Measurements from ENCODE around the gene LAPTM5.

LAPTM5 gene

DNA sequence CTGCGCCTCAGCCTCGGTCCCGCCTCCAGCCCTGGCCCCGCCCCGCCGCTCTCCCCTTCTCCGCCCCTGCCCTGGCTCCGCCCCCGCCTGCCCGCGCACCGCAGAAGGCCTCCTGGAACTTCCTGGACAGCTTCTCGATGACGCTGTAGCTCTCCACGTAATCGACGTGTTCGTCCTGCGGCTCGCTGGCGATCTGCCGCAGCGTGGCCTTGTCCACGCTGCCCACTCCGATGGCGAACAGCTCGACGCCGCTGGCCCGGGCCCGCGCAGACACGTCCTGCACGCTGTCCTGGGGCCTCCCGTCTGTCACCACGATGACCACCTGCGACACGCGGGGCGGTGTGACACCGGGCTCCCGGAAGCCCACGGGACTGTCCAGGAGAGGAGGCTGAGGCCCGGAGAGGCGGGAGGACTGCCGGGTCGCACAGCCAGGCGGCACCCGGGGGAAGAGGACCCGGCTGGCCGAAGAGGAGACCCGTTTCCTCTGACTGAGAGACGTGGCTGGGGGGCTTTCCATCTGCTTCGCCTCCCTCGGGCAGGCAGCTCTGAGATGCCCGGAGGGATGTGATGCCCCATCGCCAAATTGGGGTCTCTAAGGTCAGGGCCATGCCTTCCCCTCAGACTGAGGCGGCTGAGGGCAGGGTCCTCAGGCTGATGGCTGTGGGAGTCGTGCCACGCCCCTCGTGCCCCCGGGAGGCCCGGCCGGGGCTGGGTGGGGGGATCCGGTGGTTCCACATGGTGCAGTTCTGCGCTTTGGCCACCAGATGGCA, 38.8 kb downstream of the LAPTM5 start:
- in situ Hi-C loops (cut with HindIII; ENCODE audit: low sequenced_read_pairs) = no loop called here

DNA sequence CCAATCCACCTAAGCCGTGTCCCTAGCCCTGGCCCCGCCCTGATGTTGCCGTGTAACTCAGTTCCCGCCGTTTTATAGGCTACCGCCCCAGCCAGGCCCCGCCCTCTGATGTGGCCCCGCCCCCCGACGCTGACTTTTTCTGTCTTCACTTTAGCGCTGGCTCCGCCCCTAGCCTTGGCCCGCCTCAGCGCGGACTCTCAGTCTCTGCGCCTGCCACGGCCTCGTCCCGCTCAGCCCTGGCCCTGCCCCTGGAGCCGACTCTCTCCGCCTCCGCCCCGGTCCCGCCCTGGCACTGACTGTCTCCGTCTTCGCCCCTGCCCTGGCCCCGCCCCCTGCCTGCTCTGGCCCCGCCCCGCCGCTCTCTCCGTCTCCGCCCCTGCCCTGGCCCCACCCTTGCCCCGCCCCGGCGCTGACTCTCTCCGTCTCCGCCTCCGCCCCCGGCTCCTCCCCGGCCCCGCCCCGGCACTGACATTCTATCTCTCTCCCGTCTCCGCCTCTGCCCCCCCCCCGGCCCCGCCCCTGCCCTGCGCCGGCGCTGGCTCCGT, 39.4 kb downstream of the LAPTM5 start:
- in situ Hi-C loops (cut with HindIII; ENCODE audit: low sequenced_read_pairs) = no loop called here

DNA sequence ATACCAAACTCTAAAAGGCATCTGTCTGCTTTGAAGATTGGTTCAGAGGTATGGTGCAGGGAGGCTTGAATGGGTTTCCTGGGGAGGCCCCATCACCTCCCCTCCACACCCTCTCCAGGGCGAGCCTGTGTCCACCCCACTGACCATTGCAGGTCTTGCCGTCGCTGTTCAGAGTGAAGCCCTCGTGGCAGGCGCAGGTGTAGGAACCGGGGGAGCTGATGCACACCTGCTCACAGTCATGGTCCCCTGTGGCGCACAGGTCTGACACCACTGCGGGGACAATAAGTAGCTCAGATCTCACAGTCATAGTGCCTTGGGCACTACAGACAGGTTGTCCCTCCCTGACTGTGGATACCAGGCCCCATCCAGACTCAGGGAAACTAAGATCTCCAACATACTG, 40.9 kb downstream of the LAPTM5 start:
- in situ Hi-C loops (cut with HindIII; ENCODE audit: low sequenced_read_pairs) = no loop called here

DNA sequence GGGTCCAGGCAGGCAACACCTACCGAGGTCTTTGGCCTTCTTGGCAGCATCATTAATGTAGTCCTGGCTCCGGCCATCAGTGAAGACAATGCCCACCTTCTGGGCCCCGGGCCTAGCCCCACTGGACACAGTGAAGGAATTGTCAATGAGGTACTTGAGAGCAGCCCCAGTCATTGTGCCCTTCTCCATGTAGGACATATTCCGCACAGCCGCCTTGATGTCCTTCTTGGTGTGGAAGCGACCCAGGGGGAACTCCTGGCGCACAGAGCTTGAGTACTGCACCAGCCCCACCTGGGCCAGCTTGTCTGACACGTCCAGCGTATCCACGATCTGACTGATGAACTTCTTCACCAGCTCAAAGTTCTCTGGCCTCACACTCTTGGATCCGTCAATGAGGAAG, 41.7 kb downstream of the LAPTM5 start:
- in situ Hi-C loops (cut with HindIII; ENCODE audit: low sequenced_read_pairs) = no loop called here

DNA sequence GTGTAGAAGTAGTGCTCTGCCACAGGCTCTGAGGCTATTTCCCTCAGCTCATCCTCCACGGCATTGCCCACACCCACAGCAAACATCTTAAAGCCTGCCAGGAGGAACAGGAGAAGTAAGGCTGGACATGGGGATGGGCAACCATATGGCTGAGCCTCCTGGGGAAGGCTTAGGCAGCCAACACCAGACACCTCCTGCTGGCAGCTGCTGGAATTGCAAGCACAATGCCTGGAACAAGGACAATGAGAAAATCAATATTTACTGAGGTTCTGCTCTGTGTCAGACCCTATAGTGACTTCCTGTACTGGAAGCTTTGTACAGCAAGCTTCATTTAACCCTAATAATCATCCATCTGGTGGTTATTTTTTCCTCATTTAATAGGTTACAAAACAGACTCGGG, 42.4 kb downstream of the LAPTM5 start:
- in situ Hi-C loops (cut with HindIII; ENCODE audit: low sequenced_read_pairs) = no loop called here

DNA sequence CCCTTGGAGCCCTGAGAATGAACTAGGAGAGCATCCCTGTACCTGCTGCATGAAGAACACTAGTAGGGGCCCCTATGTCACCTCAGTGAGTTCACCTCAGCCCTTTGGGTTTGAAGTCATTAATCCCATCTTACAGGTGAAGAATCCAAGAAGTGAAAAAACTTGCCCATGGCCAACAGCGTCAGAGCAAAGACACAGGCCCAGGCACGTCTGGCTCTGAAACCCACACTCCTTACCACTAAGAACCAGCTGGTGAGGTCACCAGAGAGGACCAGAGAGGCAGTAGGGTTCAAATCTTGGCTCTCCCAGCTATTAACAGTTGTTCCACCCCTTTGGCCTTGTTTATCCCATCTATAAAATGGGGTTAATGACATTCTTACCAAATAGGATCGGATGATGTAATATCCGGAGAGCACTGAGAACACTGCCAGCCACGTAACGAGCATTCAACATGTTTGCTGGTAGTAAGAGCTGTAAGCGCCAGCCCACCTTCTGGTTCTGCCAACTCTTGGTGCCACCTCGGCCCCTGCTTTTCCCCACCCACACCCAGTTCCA, 43.0 kb downstream of the LAPTM5 start:
- in situ Hi-C loops (cut with HindIII; ENCODE audit: low sequenced_read_pairs) = no loop called here

DNA sequence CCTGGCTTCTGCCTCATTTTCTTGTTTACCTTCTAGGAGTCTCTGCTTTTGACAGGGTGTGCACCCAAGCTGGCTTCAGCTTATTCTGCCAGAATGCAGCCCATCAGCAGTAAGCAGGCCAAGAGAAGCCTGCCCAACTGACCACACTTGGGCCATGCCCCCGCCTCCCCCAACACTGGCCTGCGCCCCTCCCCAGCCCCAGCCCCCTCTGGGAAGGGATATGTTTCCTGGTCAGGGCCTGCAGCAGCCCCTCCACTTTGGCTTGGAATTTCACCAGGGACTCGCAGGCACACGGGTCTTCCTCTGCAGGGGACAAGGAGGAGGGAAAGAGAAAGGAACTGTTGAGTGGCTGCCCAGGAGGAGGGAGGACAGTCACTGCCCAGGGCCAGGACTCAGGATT, 43.5 kb downstream of the LAPTM5 start:
- in situ Hi-C loops (cut with HindIII; ENCODE audit: low sequenced_read_pairs) = no loop called here

DNA sequence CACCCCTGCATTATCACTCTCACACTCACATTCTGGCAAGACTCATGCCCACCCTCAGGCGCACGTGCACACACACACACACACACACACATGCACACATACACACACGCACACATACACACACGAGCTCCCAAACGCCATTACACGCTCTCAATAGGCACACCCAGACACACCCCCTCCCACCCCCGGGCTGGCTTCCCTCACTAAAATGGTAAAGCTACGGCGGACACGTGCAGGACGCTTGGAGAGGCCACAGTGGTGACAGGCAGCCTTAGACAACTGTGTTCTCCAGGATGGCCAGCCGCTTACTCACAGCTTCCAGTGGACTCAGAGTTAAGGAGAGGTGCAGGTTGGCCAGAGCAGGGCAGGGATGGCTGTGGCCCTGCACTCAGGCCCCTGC, 44.3 kb downstream of the LAPTM5 start:
- in situ Hi-C loops (cut with HindIII; ENCODE audit: low sequenced_read_pairs) = no loop called here

DNA sequence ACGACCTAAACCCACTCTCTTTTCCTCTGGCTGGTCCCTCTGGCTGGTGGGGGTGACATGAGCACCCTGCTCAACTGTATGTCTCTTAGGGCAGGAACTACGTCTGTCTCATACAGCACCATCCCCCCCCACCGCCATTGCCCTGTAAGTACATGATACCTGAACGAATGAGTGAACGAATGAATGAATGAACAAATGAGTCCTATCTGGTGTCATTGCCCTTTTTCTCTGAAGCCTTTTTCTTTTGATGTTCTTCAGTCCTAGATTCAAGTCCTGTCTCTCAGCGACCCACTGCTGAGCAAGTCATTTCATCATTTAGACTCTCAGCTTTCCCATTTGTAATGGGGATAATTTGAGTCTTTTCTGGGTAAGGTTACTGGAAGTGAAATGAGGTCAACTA, 45.0 kb downstream of the LAPTM5 start:
- in situ Hi-C loops (cut with HindIII; ENCODE audit: low sequenced_read_pairs) = no loop called here

DNA sequence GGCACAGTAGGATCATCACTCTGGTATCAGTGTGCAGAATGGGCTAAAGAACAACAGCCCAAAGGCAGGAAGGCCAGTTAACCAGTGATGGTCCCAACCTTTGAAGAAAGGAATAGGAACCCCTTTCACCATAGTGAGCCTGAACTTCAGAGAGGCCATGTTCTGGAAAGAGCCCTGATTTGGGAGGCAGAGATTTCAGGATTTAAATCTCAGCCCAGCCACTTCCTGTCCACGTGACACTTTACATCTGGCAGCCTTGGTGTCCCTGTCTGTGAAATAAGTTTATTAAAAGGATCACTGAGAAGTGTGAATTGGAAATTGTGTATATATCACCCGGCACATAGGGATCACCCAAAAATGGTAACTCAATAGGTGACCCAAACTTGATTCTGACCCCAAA, 47.2 kb downstream of the LAPTM5 start:
- in situ Hi-C loops (cut with HindIII; ENCODE audit: low sequenced_read_pairs) = no loop called here

DNA sequence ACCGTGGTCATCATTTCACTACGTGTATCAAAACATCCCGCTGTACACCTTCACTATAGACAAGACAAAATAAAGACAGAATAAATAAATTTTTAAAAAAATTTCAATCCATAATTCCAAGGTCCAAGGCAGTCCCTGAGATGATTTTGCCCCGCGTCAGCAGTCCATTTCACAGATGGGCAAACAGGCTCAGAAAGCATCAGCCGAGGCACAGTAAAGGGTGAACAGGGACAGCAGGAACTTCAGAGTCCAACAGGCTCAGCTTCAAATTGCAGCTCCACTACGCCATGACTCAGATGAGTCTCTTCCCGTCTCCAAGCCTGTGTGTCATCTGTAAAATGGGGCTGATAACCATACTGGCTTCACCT, 49.2 kb downstream of the LAPTM5 start:
- in situ Hi-C loops (cut with HindIII; ENCODE audit: low sequenced_read_pairs) = no loop called here

DNA sequence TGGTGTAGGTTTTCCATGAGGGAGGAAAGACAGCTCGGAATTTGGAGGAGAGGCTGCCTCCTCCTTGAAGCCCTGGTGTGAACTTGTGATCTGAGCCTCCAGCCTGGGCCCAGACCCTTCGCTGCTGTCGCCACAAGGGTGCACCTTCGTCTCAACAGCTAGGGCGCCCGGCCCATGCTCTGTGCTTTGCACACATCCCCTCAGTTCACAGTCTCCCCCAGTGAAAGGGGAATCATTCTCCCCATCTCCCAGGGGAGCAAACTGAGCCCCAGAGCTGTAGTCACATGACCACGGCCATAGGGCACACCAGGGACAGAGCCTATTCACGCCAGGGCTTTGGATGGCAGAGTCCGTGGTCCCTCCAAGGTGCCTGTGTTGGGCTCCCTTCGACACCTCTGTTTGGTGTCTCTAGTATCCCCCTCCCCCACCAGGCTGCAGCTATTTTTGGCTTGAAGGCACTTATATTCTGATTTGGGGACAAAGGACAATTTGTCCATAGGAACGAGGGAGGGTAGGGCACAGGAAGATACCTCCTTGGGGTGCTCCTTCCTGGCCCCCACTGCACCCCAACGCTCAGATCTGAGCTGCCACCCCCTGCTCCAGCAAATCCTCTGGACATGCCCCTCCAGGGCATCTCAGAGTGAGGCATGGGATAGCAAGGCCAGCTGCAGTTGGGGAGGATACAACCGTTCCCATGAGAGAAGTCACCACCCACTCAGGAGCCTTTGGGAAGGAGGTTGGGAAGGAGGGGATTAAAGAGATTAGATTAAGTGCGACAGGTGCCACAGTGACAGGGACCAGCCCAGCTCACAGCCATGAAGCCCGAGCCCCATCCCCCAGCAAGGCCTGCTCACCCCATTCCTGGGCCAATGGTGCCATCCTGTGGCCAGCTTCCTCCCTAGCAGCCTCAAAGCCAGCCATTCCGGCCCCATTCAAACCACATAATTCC, 49.9 kb downstream of the LAPTM5 start:
- in situ Hi-C loops (cut with HindIII; ENCODE audit: low sequenced_read_pairs) = no loop called here

DNA sequence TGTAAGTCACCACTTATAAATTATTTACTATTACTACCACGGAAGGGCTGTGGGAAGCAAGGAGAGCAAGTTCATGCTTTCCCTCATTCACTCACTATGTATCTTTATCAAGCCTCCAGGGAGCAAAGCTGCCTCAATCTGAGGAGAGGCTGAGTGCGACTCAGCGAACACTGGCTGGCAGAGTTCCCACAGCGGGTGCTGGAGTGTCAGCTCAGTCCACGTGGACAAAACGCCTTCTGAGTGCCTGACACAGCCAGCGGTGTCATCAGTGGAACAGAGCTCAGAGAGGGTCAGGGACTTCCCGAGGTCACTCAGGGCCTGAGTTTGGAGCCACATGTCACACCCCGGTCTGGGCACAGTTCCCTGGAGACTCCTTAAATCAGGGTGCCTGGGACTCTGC, 51.0 kb downstream of the LAPTM5 start:
- in situ Hi-C loops (cut with HindIII; ENCODE audit: low sequenced_read_pairs) = no loop called here

DNA sequence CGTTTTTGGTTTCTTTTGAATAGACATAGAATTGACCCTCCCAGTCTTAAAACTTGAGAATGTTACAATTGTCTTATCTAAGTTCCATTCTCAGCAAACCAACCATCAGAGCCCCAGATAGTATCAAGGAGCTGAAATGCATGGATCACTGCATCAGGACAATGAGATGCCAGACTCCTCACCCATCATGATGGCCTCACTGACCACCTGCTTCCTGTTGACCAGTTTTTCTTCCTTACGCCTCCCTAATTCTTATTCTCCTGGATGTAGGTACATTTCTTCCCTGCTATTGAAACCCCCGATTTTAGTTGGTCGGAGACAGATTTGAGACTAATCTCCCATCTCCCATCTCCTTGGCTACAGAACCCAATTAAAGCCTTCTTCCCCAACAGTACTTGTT, 51.9 kb downstream of the LAPTM5 start:
- in situ Hi-C loops (cut with HindIII; ENCODE audit: low sequenced_read_pairs) = no loop called here

DNA sequence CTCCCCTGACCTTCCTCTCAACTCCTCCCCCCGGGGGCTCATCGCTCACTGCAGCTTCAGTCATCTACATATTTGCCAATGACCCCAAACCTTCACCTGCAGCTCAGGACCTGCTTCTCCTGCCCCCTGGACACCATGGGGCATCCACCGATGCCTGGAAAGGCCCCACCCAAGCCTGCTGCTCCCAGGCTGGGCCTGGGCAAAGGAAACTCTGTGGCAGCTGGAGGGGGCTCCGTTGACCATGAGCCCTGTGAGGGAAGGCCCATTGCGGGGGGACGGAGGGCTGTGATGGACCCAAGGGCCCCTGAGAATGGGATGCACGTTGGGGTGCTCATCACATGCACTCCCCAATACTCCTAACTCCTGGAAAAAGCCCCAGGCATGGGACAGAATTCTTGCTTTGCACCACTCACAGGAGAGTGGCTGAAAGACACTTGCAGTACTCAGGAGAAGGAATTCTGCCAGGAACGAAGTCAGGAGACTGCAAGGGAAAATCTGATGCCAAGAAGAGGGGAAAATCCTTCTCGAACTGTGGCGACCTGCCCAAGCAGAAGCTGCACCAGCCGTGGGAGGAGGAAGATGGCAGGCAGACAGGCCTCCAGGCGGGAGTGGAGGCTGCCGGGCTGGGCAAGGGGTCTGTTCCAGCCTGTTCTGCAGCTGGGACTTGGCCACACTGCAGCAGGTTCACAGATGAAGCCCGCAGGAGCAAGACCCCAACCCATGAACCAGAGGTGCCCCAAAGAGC, 52.6 kb downstream of the LAPTM5 start:
- in situ Hi-C loops (cut with HindIII; ENCODE audit: low sequenced_read_pairs) = no loop called here

DNA sequence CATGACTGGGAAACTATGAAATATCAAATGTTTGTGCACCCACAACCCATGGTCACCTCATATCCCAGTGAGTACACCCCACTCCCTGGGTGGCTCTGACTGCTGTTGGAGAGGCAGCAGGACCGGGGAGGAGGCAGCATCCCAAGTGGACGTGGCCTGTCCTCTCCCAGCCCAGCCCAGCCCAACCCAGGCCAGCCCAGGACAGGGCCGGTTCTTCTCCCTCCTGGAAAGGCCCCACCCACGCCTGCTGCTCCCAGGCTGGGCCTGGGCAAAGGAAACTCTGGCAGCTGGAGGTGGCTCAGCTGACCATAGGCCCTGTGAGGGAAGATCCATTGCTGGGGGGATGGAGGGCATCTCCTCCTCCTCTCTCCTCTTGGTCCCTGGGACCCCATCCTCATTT, 53.3 kb downstream of the LAPTM5 start:
- in situ Hi-C loops (cut with HindIII; ENCODE audit: low sequenced_read_pairs) = no loop called here

DNA sequence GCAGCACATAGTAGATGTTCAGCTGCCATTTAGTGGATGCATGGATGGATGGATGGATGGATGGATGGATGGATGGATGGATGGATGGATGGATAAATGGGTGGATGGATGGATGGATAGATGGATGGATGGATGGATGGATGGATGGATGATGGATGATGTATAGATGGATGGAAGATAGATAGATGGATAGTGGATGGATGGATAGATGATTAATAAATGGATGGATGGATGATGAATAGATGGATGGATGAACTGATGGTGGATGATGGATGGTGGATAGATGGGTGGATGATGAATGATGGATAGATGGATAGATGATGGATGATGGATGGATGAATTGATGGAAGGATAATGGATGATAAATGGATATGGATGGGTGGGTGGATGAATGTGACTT, 54.8 kb downstream of the LAPTM5 start:
- in situ Hi-C loops (cut with HindIII; ENCODE audit: low sequenced_read_pairs) = no loop called here

DNA sequence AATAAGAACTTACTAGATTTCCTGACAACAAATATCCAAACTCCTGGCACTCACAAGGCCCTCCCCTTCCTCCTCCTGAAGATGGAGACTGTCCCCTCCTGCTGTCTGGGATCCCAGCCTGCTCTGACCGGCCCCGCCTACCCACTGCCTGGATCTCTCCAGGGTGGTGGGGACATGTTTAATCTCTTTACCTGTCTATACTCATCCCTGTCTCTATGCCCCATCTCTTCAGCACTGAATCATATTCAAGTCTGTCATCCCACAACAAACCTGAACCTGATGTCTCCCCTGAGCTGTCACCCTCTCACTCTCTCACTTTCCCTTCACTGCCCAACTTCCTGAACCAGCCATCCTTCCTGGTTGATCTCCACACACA, 56.3 kb downstream of the LAPTM5 start:
- in situ Hi-C loops (cut with HindIII; ENCODE audit: low sequenced_read_pairs) = no loop called here

DNA sequence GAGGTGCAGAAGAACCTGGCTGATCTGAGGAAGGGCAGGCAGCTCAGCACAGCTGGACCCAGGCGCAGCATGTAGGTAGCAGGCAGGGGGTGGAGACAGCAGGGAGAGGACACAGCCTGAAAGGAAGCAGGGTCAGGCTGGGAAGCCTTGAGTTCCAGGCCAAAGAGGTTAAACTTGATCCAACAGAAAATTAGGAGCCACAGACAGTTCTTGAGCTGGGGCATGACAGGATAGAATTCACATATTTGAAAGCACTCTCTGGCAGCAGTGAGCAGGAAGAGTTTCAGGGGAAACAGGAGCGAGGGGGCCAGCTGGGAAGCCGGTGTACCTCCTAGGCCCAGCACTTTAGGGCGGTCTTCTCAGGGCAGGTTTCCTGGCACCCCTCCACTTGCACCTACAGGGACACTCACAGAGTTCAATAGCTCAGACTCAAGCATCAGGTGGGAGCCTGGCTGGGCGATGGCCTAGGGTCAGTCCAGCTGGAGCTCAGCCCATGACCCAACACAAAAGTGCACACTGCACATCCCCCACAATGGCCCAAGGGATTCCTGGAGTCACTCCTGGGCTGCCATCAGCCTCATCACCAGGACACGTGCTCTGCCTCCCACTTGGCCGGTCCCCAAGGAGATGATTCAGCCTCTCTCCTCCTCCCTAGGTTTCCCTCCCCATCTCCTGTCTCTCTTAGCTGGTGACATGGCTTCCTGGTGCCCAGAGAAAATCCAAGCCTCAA, 56.9 kb downstream of the LAPTM5 start:
- in situ Hi-C loops (cut with HindIII; ENCODE audit: low sequenced_read_pairs) = no loop called here

DNA sequence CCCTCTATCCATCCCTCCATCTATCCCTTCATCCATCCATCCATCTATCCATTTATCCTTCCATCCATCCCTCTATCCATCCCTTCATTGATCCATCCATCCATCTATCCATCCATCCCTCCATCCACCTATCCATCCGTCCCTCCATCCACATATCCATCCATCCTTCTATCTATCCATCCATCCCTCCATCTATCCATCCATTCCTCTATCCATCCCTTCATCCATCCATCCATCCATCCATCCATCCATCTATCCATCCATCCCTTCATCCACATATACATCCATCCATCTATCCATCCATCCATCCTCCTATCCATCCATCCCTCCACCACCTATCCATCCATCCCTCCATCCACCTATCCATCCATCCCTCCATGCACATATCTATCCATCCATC, 57.8 kb downstream of the LAPTM5 start:
- in situ Hi-C loops (cut with HindIII; ENCODE audit: low sequenced_read_pairs) = no loop called here
